ENCODE results near the gene GLP1R. TPM values are rescaled to one million over a fixed set of nuclear protein-coding genes. Genes with fewer than 3 reads are reported as not detected.
"Not testable (repeated sequence)": the region's sequence is repeated elsewhere in the genome, so short reads cannot be mapped to it uniquely, and the experiment has no call there.

GLP1R gene
- total and polyA plus RNA-seq, 5 experiments from 2014 or later: not detected

DNA sequence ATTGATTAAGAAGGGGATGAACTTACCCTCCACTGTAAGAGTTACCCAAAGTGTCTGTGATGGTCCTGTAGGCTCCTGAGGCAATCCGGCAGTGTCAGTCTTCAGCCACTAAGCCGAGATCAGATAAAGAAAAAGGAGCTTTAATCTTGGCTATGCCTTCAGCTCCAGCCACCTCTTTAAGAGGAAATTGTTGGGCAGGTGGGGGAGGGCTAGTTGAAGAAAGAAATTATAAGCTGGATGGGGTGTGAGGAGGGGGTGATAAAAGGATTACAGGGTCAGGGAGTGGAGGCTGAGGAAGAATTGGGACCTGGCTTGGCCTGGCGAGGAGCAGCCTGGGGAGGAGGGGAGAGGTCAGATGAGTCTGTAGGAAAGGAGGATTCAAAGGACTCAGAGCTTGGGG is 86.2 kb downstream of the GLP1R start:
- ATAC-seq, H3K4me1 Mint-ChIP-seq, POLR2A ChIA-PET, H3K4me3 Mint-ChIP-seq, H3K27ac Mint-ChIP-seq, DNase-seq: not testable (repeated sequence)
- peaks cover 0 to 11% (median 0%) of the 10 kb centered on the region in 5 donors for H3K27me3 Mint-ChIP-seq
- H3K9me3 Mint-ChIP-seq: peaks cover 0 to 31% (median 11%) of the 10 kb centered on the region in 9 donors
- H3K36me3 Mint-ChIP-seq: peaks cover 0 to 11% (median 6%) of the 10 kb centered on the region in 3 donors

DNA sequence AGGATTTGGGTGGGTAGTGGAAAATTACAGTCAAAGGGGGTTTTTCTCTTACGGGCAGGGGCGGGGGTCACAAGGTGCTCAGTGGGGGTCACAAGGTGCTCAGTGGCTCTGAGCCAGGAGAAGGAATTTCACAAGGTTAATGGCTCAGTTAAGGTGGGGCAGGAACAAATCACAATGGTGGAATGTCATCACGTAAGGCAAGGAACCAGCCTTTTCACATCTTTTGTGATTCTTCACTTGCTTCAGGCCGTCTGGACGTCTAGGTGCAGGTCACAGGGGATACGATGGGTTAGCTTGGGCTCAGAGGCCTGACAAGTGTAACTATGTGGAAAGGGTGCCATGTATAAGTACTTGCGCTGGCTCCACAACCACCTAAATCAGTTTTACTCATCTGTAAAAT is 87.6 kb downstream of the GLP1R start:
- ATAC-seq, H3K27ac Mint-ChIP-seq, POLR2A ChIA-PET, H3K4me1 Mint-ChIP-seq, H3K4me3 Mint-ChIP-seq, DNase-seq: not testable (repeated sequence)
- peaks cover 0 to 11% (median 6%) of the 10 kb centered on the region in 3 donors for H3K36me3 Mint-ChIP-seq
- peaks cover 0 to 31% (median 11%) of the 10 kb centered on the region in 9 donors for H3K9me3 Mint-ChIP-seq
- H3K27me3 Mint-ChIP-seq: peaks cover 0 to 14% (median 6%) of the 10 kb centered on the region in 5 donors

GRCh38 chr6:39137245-39137644 is 88.7 kb downstream of the GLP1R start:
- H3K36me3 Mint-ChIP-seq: peaks cover 0 to 11% (median 6%) of the 10 kb centered on the region in 3 donors
- POLR2A ChIA-PET: interaction anchor here (0.5 kb wide), 1 partner anchor 25 kb away, joined by 3 read pairs; no protein-coding TSS in a partner anchor
- H3K27me3 Mint-ChIP-seq: peaks cover 0 to 16% (median 7%) of the 10 kb centered on the region in 5 donors
- H3K9me3 Mint-ChIP-seq: peaks cover 0 to 31% (median 10%) of the 10 kb centered on the region in 9 donors
- H3K4me3 Mint-ChIP-seq: no peak overlapping the region
- H3K27ac Mint-ChIP-seq: no peak overlapping the region
- ATAC-seq (no peak), DNase-seq (peak in 9 of 10 donors; percentile 6 to 62 (median 23))
- no peaks in the 10 kb centered on the region for H3K4me1 Mint-ChIP-seq

Other genes starting within 250 kb of the GLP1R start
- gene SAYSD1, start 66.4 kb downstream of the GLP1R start, total RNA-seq: 10 to 100 TPM; 20.2 to 22.8 TPM
- gene SAYSD1, start 66.4 kb downstream of the GLP1R start, polyA plus RNA-seq: 10 to 100 TPM; 17.5 to 20.3 (median 18.1) TPM
- under 1 TPM; 0.11 to 0.16 TPM for gene KCNK5, start 180.7 kb downstream of the GLP1R start, total RNA-seq
- not detected for gene KCNK5, start 180.7 kb downstream of the GLP1R start, polyA plus RNA-seq